IMR-90 (cell line): ENCODE measurements around the gene NBPF1. TPM values are rescaled to one million over a fixed set of nuclear protein-coding genes. Genes with fewer than 3 reads are reported as not detected.
"Not testable (repeated sequence)": the region's sequence is repeated elsewhere in the genome, so short reads cannot be mapped to it uniquely, and the experiment has no call there.

Source experiments
- ATAC-seq: fragments of 200-7000 bp; cut with Tn5 transposase; 2 replicates; pipeline ENCODE4 v1.9.1; 2020; ENCODE audit warnings: low read depth, mild to moderate bottlenecking, moderate library complexity
- BruUV-seq: library from RNA; stranded (reverse); fragments of 400-500 nt; replicated peaks from 2 replicates; lab custom pipeline; 2021; lab: Mats Ljungman, UMichigan
- CTCF ChIA-PET: fragments of 300-600 bp; formaldehyde crosslinking; extraction: SDS; loops from one replicate; lab custom pipeline; 2021; ENCODE audit warnings: antibody characterized with exemption; lab: Yijun Ruan, JAX
- POLR2A ChIA-PET: fragments of 300-600 bp; sonication (Branson Sonifier 250); formaldehyde crosslinking; loops from one replicate; lab custom pipeline; 2022; ENCODE audit warnings: antibody characterized with exemption; ENCODE audit not compliant: unreplicated experiment; lab: Charles Lee
- DNase-seq: peaks from one replicate; pipeline ENCODE4 v3.0.0; 2013
- H2AFZ ChIP-seq: replicated peaks from 2 replicates; pipeline ENCODE3; 2013; ENCODE audit warnings: low read length, mild to moderate bottlenecking; ENCODE audit not compliant: poor library complexity
- H2AK5ac ChIP-seq: 2 replicates; pipeline ENCODE4 v1.6.1; 2013; ENCODE audit warnings: low read depth, low read length, inconsistent platforms
- H2AK9ac ChIP-seq: replicated peaks from 2 replicates; pipeline ENCODE3; 2013; ENCODE audit warnings: mild to moderate bottlenecking, low read depth, low read length, moderate library complexity; ENCODE audit not compliant: poor library complexity
- H2BK120ac ChIP-seq: 2 replicates; pipeline ENCODE4 v1.6.1; 2013; ENCODE audit warnings: low read depth, low read length, inconsistent platforms
- H2BK15ac ChIP-seq: 3 replicates; pipeline ENCODE4 v1.6.1; 2013; ENCODE audit warnings: low read depth, low read length, inconsistent platforms
- H2BK20ac ChIP-seq: 2 replicates; pipeline ENCODE4 v1.6.1; 2013; ENCODE audit warnings: low read depth, mild to moderate bottlenecking, inconsistent platforms, low read length, moderate library complexity
- H2BK5ac ChIP-seq: 2 replicates; pipeline ENCODE4 v1.6.1; 2013; ENCODE audit warnings: mild to moderate bottlenecking, low read depth, low read length, inconsistent platforms; ENCODE audit not compliant: poor library complexity, severe bottlenecking
- H3K14ac ChIP-seq: replicated peaks from 2 replicates; pipeline ENCODE4 v1.6.1; 2013; ENCODE audit warnings: low read depth, low read length, inconsistent platforms
- H3K18ac ChIP-seq: 2 replicates; pipeline ENCODE4 v1.6.1; 2013; ENCODE audit warnings: low read depth, low read length, control low read depth
- H3K23ac ChIP-seq: 2 replicates; pipeline ENCODE4 v1.6.1; 2013; ENCODE audit warnings: low read depth, low read length, inconsistent platforms
- H3K27ac ChIP-seq: 2 replicates; pipeline ENCODE4 v1.5.1; 2013; ENCODE audit warnings: mild to moderate bottlenecking, control low read depth, low read length; ENCODE audit not compliant: insufficient read depth
- H3K27me3 ChIP-seq: 2 replicates; pipeline ENCODE4 v1.6.1; 2013; ENCODE audit warnings: low read length; ENCODE audit not compliant: control insufficient read depth, insufficient read depth
- H3K36me3 ChIP-seq: 2 replicates; pipeline ENCODE4 v1.6.1; 2013; ENCODE audit warnings: low read length, mixed read lengths; ENCODE audit not compliant: control insufficient read depth, insufficient read depth
- H3K4ac ChIP-seq: 2 replicates; pipeline ENCODE4 v1.6.1; 2013; ENCODE audit warnings: low read depth, low read length, inconsistent platforms
- H3K4me1 ChIP-seq: 2 replicates; pipeline ENCODE4 v1.6.1; 2013; ENCODE audit warnings: low read length, mixed read lengths; ENCODE audit not compliant: control insufficient read depth, insufficient read depth
- H3K4me2 ChIP-seq: 2 replicates; pipeline ENCODE4 v1.6.1; 2013; ENCODE audit warnings: low read depth, mild to moderate bottlenecking, control low read depth, low read length, moderate library complexity
- H3K4me3 ChIP-seq: 2 replicates; pipeline ENCODE4 v1.5.1; 2013; ENCODE audit warnings: low read depth, mild to moderate bottlenecking, control low read depth, low read length, moderate library complexity; ENCODE audit not compliant: insufficient read depth
- H3K56ac ChIP-seq: 2 replicates; pipeline ENCODE4 v1.6.1; 2013; ENCODE audit warnings: low read length, inconsistent platforms; ENCODE audit not compliant: insufficient read depth; ENCODE audit errors: extremely low read depth
- H3K79me1 ChIP-seq, 2 experiments: 2 replicates each; pipeline ENCODE4 v1.6.1; 2013; ENCODE audit warnings: low read length in 2 of 2, inconsistent platforms in 1 of 2, low read depth in 1 of 2
- H3K9ac ChIP-seq: 2 replicates; pipeline ENCODE4 v1.6.1; 2013; ENCODE audit warnings: low read depth, low read length, control low read depth
- H3K9me1 ChIP-seq: 2 replicates; pipeline ENCODE4 v1.6.1; 2013; ENCODE audit warnings: low read length, inconsistent platforms; ENCODE audit not compliant: insufficient read depth
- H3K9me3 ChIP-seq: 2 replicates; pipeline ENCODE4 v1.6.1; 2013; ENCODE audit warnings: low read length; ENCODE audit not compliant: control insufficient read depth, insufficient read depth
- H4K20me1 ChIP-seq: 2 replicates; pipeline ENCODE4 v1.6.1; 2013; ENCODE audit warnings: low read length, inconsistent platforms; ENCODE audit not compliant: insufficient read depth
- H4K5ac ChIP-seq: 2 replicates; pipeline ENCODE4 v1.6.1; 2013; ENCODE audit warnings: mild to moderate bottlenecking, low read depth, low read length, control low read depth
- H4K8ac ChIP-seq, 2 experiments: 2 replicates each; pipeline ENCODE4 v1.6.1; 2013; ENCODE audit warnings: low read depth in 2 of 2, low read length in 2 of 2, control low read depth in 1 of 2, inconsistent platforms in 1 of 2
- H4K91ac ChIP-seq: 2 replicates; pipeline ENCODE4 v1.6.1; 2013; ENCODE audit warnings: low read depth, low read length, inconsistent platforms; ENCODE audit not compliant: insufficient read depth
- whole genome bisulfite sequencing, 2 experiments: methylation state at CpG; one replicate each; pipeline versions ENCODE4 v1.1.5 to v1.1.7; 2013; ENCODE audit warnings: missing lambda C conversion rate in 2 of 2; ENCODE audit not compliant: insufficient read length in 1 of 2; ENCODE audit errors: extremely low coverage in 2 of 2; 5-methylcytosine and 5-hydroxymethylcytosine counted together
- dilution Hi-C: fragments of 300-500 bp; cut with HindIII; formaldehyde crosslinking; loops from one replicate; pipeline ENCODE4 v1.14.3; 2018; ENCODE audit warnings: low sequenced_read_pairs; ENCODE audit not compliant: unreplicated experiment
- in situ Hi-C: fragments of 300-500 bp; cut with MboI; formaldehyde crosslinking; loops from 3 replicates; pipeline ENCODE4 v1.14.3; 2019; ENCODE audit warnings: low sequenced_read_pairs, inconsistent platforms, mixed read lengths
- intact Hi-C: fragments of 100-400 bp; cut with micrococcal nuclease; formaldehyde crosslinking; loops from 2 replicates; pipeline ENCODE4 v1.10.0; 2022
- polyA plus RNA-seq, 3 experiments: library from polyadenylated mRNA; depleted of rRNA; stranded (reverse); fragments of >200 nt; gene quantifications; 2 replicates each; pipeline ENCODE4 v1.2.3, GENCODE V29; 2012; ENCODE audit warnings: low replicate concordance in 1 of 3
- total RNA-seq: library from RNA; depleted of rRNA; stranded (reverse); fragments of >200 nt; gene quantifications from 2 replicates; pipeline ENCODE4 v1.2.3, GENCODE V29; 2012

NBPF1 gene
- total and polyA plus RNA-seq, 2 of the 4 experiments (the other 2 are of a cell fraction): 18.8 to 25.3 TPM

DNA sequence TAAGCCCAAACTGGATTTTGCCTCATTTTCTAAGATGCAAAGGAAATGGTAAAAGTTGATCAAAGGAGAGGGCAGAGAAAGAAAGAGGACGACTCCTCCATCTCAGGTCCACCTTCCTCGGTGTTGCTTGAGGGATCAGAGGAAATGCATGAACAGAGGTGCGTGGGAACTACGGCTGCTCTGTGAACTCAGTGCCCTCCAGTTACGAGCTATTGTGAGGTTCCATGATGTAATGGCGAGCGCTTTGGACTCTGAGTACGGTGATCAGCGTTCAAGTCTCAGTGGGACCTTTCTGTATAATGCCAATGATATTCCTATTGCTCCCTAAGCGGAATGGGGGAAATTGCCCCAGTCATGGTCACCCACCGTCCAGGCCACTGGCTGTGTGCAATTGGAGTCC lies 60.1 kb downstream of the NBPF1 start:
- H3K4me3 ChIP-seq, dilution Hi-C loops, H4K91ac ChIP-seq, H3K14ac ChIP-seq, H2BK20ac ChIP-seq, H3K18ac ChIP-seq, H2BK120ac ChIP-seq, H3K79me1 ChIP-seq, H2BK15ac ChIP-seq, BruUV-seq, H4K20me1 ChIP-seq, H2AFZ ChIP-seq, H3K4me1 ChIP-seq, H3K9me1 ChIP-seq, intact Hi-C loops, in situ Hi-C loops, H3K4ac ChIP-seq, H3K56ac ChIP-seq, H3K4me2 ChIP-seq, H3K23ac ChIP-seq, H3K27ac ChIP-seq, H3K36me3 ChIP-seq, DNase-seq, H3K27me3 ChIP-seq, H4K8ac ChIP-seq, ATAC-seq, H2AK5ac ChIP-seq, H2AK9ac ChIP-seq, POLR2A ChIA-PET, H3K9me3 ChIP-seq, H4K5ac ChIP-seq, CTCF ChIA-PET, H2BK5ac ChIP-seq, H3K9ac ChIP-seq: not testable (repeated sequence)
- no CpG with 5 or more reads among the region's 11 CpGs for WGBS, 2 experiments

DNA sequence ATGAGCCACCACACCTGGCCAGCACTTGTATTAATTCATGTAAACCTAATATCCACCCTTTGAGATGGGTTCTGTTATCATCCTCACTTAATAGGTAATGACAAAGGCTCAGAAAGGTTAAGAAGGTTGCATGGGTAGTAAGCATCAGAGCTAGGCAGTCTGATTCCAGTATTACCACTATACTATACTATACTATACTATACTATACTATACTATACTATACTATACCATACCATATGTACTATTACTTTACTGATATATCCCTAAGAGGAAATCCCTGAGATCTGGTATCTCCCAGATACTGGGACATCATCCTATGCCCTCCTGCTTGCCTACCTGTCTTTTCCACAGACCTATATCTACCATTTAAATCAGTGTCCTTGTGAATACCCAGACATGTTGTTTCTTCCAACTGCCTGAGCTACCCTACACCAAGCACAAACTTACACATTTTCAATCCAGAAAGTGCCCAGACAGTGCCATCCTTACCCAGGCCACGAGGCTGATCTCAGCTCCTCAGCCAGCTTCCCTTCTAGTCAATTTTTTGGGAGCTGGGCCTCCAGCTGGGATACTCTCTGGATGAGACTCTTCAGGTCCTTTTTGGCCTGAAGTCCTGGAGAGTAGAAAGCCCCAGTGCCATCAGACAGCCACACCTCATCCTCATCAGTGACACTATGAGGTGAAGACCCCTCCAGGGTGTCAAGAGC lies 63.0 kb downstream of the NBPF1 start:
- ATAC-seq, H4K20me1 ChIP-seq, H3K36me3 ChIP-seq, H2AK5ac ChIP-seq, POLR2A ChIA-PET, H3K14ac ChIP-seq, H3K9ac ChIP-seq, H3K4me2 ChIP-seq, H3K56ac ChIP-seq, H3K27me3 ChIP-seq, H2BK120ac ChIP-seq, H2BK20ac ChIP-seq, H2BK15ac ChIP-seq, H2AK9ac ChIP-seq, H3K27ac ChIP-seq, H2BK5ac ChIP-seq, in situ Hi-C loops, H3K4me1 ChIP-seq, CTCF ChIA-PET, H3K4me3 ChIP-seq, H3K9me1 ChIP-seq, H4K91ac ChIP-seq, H4K8ac ChIP-seq, H3K79me1 ChIP-seq, H3K4ac ChIP-seq, DNase-seq, H4K5ac ChIP-seq, H2AFZ ChIP-seq, H3K23ac ChIP-seq, H3K9me3 ChIP-seq, dilution Hi-C loops, intact Hi-C loops, BruUV-seq, H3K18ac ChIP-seq: not testable (repeated sequence)
- no CpG with 5 or more reads among the region's 1 CpG for WGBS, 2 experiments
